Heart right ventricle (tissue), 16 donors: ENCODE measurements around the gene DAZAP1. TPM values are rescaled to one million over a fixed set of nuclear protein-coding genes. Genes with fewer than 3 reads are reported as not detected.

Source experiments
- ATAC-seq, 8 donors: fragments of 200-7000 bp; cut with Tn5 transposase; one replicate each; pipeline ENCODE4 v1.9.1; 2020; ENCODE audit warnings: mild to moderate bottlenecking in 8 of 8, moderate library complexity in 8 of 8, moderate number of reproducible peaks in 1 of 8
- DNase-seq, 2 donors: peaks; one replicate each; pipeline ENCODE4 v3.0.0-alpha.2; 2020
- H3K27ac ChIP-seq, 10 donors: fragments of 200-600 bp; sonication (generic) in 2 of 10; one replicate each; pipeline versions ENCODE4 v1.5.0 to v1.8.0; 2020 to 2022; ENCODE audit warnings: mild to moderate bottlenecking in 3 of 10
- H3K27me3 ChIP-seq, 7 donors: fragments of 200-600 bp; one replicate each; pipeline ENCODE4 v1.8.0; 2021 to 2022; ENCODE audit warnings: mild to moderate bottlenecking in 2 of 7
- H3K36me3 ChIP-seq, 9 donors: fragments of 200-600 bp; sonication (generic) in 1 of 9; one replicate each; pipeline versions ENCODE4 v1.5.0 to v1.8.0; 2020 to 2022; ENCODE audit warnings: mild to moderate bottlenecking in 2 of 9
- H3K4me1 ChIP-seq, 9 donors: fragments of 200-600 bp; sonication (generic) in 1 of 9; one replicate each; pipeline versions ENCODE4 v1.5.0 to v1.8.0; 2020 to 2022; ENCODE audit warnings: mild to moderate bottlenecking in 4 of 9
- H3K4me3 ChIP-seq, 10 donors: fragments of 200-600 bp; sonication (generic) in 2 of 10; one replicate each; pipeline versions ENCODE4 v1.5.0 to v1.8.0; 2020 to 2022; ENCODE audit warnings: mild to moderate bottlenecking in 7 of 10, moderate library complexity in 2 of 10
- H3K9me3 ChIP-seq, 11 donors: fragments of 200-600 bp in 10 of 11; sonication (generic) in 2 of 11; one replicate each; pipeline versions ENCODE4 v1.5.0 to v1.8.0; 2013 to 2022; ENCODE audit warnings: mild to moderate bottlenecking in 2 of 11, control low read depth in 1 of 11, moderate library complexity in 1 of 11
- CTCF ChIP-seq, 9 donors: fragments of 200-600 bp; sonication (generic) in 2 of 9; IDR thresholded peaks; one replicate each; pipeline versions ENCODE4 v1.5.0 to v1.8.0; 2021 to 2022; ENCODE audit warnings: antibody characterized with exemption in 9 of 9, mild to moderate bottlenecking in 5 of 9, moderate library complexity in 1 of 9
- WGBS, 2 donors: extraction: QIAGEN DNeasy Blood & Tissue Kit; methylation state at CpG; one replicate each; pipeline ENCODE4 v1.1.7; 2013; ENCODE audit warnings: inconsistent platforms in 1 of 2; 5-methylcytosine and 5-hydroxymethylcytosine counted together
- intact Hi-C, 10 donors: fragments of 100-400 bp; cut with DNase I; formaldehyde crosslinking; loops; one replicate each; pipeline versions ENCODE4 v1.11.1 to v1.14.2; 2022
- polyA plus RNA-seq, 2 donors: library from polyadenylated mRNA; stranded (reverse); fragments of 200-250 nt; gene quantifications; one replicate each; pipeline ENCODE4 v1.2.3, GENCODE V29; 2013
- total RNA-seq, 10 donors: library from RNA; stranded (reverse); fragmentation: NEBNext Ultra II Directional in 3 of 10; extraction: Animal tissue kit (Norgen Biotek cat#: 25700) in 3 of 10; gene quantifications; one replicate each; pipeline versions ENCODE4 v1.2.1 to v1.2.4, GENCODE V29; 2021 to 2023
- donor health status: Arrhythmogenic right ventricular cardiomyopathy.
- donor health status: ischemic (EF 13 %, LVEDD 7.1; RV severe dilation, severe dysfunction).
- donor health status: healthy with polysubstance abuse.
- donor health status: DM: no; HTN: yes; CAD: no.
- donor health status: DM: no; HTN: no; CAD: no.
- donor health status: ischemic (EF 25% LVEDD 6.9; RV normal size, moderate dysfunction).
- donor health status: ischemic (EF 25% LVEDD 5.7; RV mildly dilated, moderate dysfunction).
- donor health status: healthy.
- donor health status: DM: yes; HTN: yes; CAD: no.
- donor health status: Ischemic cardiomyopathy.
- donor health status: ischemic (EF 35%, LVEDD 5.7; RV mildly dilated, moderate dysfunction).
- donor health status: nonischemic (EF 11% LVEDD 7.7; RV severe dilation, severe dysfunction).
- donor health status: DM: yes; HTN: yes; CAD: no.
- donor health status: PGD.
- donor health status: ischemic (EF 29% LVEDD 5.4; RV normal size, mild dysfunction).
- donor health status: nonischemic (EF 23%, LVEDD 6.1; RV moderate dilation, normal function).

DAZAP1 gene
- total and polyA plus RNA-seq, 12 donors: 56.7 to 111 (median 79.5) TPM

- Histone ChIP-seq H3K4me1 (peaks cover 14 to 41% (median 24%) of the 10 kb centered on the region in 9 donors), H3K27me3 (no peaks in the 10 kb centered on the region), H3K9me3 (no peaks in the 10 kb centered on the region), H3K27ac (no peak overlapping the region), H3K36me3 (peaks cover 5 to 92% (median 57%) of the 10 kb centered on the region in 9 donors), H3K4me3 (no peak overlapping the region)
- 83 to 86% methylated on average over 22 of the region's 22 CpGs for WGBS, 2 donors
- ATAC-seq (no peak), DNase-seq (no peak)
- TF ChIP-seq CTCF (IDR thresholded peaks at IDR 0.05): no peak
- intact Hi-C loops: no loop called here
These were observed 14.5 kb downstream of the DAZAP1 start for GRCh38 chr19:1421958-1422305.

GRCh38 chr19:1422360-1422759 is 15.0 kb downstream of the DAZAP1 start:
- Histone ChIP-seq H3K36me3 (peaks cover 5 to 93% (median 57%) of the 10 kb centered on the region in 9 donors), H3K9me3 (no peaks in the 10 kb centered on the region), H3K4me3 (no peak overlapping the region), H3K27ac (no peak overlapping the region), H3K4me1 (peaks cover 11 to 40% (median 20%) of the 10 kb centered on the region in 9 donors), H3K27me3 (no peaks in the 10 kb centered on the region)
- intact Hi-C loops: no loop called here
- DNase-seq (no peak), ATAC-seq (no peak)
- no peak for TF ChIP-seq CTCF (IDR thresholded peaks at IDR 0.05)
- WGBS, 2 donors: 65 to 71% methylated on average over 16 of the region's 16 CpGs

- TF ChIP-seq CTCF (IDR thresholded peaks at IDR 0.05): no peak
- Histone ChIP-seq H3K4me1 (peaks cover 7 to 34% (median 14%) of the 10 kb centered on the region in 9 donors), H3K4me3 (no peak overlapping the region), H3K27me3 (no peaks in the 10 kb centered on the region), H3K9me3 (no peaks in the 10 kb centered on the region), H3K27ac (no peak overlapping the region), H3K36me3 (peaks cover 5 to 93% (median 61%) of the 10 kb centered on the region in 9 donors)
- intact Hi-C loops: no loop called here
- ATAC-seq (no peak), DNase-seq (no peak)
- 87 to 91% methylated on average over 24 of the region's 24 CpGs for WGBS, 2 donors
These were observed 15.6 kb downstream of the DAZAP1 start for GRCh38 chr19:1422943-1423342.

GRCh38 chr19:1423436-1424191 is 16.2 kb downstream of the DAZAP1 start:
- 89 to 92% methylated on average over 40 of the region's 40 CpGs for WGBS, 2 donors
- TF ChIP-seq CTCF (IDR thresholded peaks at IDR 0.05): no peak
- intact Hi-C loops: no loop called here
- Histone ChIP-seq H3K9me3 (no peaks in the 10 kb centered on the region), H3K4me3 (no peak overlapping the region), H3K36me3 (peaks cover 5 to 93% (median 65%) of the 10 kb centered on the region in 9 donors), H3K27me3 (no peaks in the 10 kb centered on the region), H3K4me1 (peaks cover under 1 to 28% (median 8%) of the 10 kb centered on the region in 9 donors), H3K27ac (no peak overlapping the region)
- ATAC-seq: no peak
- no peak for DNase-seq
